Myocyte (in vitro differentiated cells): ENCODE measurements around the gene PLAU. TPM values are rescaled to one million over a fixed set of nuclear protein-coding genes. Genes with fewer than 3 reads are reported as not detected.

ENCODE experiments used
- DNase-seq: peaks from one replicate; pipeline ENCODE4 v3.0.0-alpha.2; 2012; ENCODE audit warnings: low read depth
- polyA plus RNA-seq: library from polyadenylated mRNA; unstranded; fragments of >200 nt; gene quantifications from one replicate; pipeline ENCODE4 v1.2.1, GENCODE V29; 2012; ENCODE audit warnings: missing spikeins
- total RNA-seq: library from RNA; depleted of rRNA; stranded (reverse); fragments of >200 nt; gene quantifications from 2 replicates; pipeline ENCODE4 v1.2.3, GENCODE V29; 2014

Gene PLAU
- total RNA-seq = 154 and 166 TPM in 2 replicates
- 336 TPM for polyA plus RNA-seq

DNA sequence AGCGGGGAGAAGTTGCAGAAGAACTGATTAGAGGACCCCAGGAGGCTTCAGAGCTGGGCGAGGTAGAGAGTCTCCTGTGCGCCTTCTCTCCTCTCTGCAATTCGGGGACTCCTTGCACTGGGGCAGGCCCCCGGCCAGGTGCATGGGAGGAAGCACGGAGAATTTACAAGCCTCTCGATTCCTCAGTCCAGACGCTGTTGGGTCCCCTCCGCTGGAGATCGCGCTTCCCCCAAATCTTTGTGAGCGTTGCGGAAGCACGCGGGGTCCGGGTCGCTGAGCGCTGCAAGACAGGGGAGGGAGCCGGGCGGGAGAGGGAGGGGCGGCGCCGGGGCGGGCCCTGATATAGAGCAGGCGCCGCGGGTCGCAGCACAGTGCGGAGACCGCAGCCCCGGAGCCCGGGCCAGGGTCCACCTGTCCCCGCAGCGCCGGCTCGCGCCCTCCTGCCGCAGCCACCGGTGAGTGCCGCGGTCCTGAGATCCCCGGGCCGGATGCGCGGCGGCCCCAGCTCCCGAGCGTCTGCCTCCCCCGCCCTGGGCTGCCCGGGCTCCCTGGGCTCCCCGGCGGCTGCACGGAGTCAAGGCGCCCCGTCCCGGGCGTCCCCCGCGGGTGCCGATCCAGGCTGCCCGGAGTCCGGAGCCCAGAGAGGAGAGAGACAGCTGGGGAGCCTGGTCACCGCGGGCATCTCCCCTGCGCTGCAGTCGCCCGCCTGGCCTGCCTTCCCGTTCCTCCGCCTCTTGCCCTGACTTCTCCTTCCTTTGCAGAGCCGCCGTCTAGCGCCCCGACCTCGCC is at the start of gene PLAU:
Gene PLAU, plus strand, starts transcription at position 369 of the 789 bp plus-strand sequence. CDS start 424 bp downstream, outside the sequence.
- DNase-seq = peak; percentile 75

DNA sequence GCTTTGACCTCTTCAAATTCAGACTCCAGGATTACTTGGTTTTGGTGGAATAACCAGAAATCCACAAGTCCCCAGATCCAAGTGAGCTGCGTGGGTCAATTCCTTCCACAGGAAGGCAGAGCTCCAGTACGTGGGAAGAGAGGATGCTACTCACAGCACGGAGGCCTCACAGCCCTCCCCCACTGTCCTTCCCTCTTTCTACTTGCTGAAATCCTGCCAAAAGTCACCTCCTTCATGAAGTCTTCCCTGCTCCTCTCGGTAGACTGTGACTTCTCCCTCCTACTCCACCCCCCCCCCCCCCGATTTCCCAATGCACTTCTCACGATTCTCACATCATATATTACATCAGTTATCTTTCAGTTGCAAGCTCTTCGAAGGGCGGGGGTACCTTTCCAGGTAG is 48.9 kb upstream of the PLAU start:
- no peak for DNase-seq

DNA sequence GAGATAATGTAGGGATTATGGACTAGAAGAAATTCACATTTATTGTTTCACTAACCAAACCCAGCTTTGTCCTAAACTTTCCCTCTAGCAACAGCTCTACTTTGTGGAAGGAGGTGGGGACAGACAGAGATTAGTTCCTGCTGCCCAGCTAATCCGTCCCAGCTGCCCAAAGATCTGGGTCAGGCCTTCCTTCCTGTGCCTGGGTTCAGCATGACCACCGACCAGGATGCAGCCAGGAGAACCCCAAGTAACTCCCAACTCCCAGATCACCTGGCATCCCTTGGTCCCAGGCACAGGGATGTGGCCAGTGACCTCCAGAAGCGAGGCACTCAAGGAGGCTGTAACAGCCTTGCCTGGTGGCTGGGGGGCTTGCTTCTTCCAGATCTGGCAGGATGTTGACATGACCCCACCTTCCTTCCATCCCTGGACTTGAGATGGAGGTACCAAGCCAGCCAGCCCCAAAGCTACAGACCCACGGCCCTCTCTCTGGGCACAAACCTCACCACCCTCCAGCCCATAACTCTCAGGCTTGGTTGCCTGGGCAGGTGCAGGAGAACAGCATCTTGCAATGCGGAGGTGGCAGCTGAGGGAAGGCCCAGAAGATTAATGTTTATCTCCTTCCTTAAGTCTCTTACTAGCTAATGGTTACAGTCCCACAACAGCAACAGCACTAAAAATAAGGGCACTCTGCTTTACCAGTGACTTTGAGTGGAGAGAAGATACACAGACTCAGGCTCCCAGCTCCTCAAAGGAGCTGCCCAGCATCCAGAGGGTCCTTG is 47.7 kb upstream of the PLAU start:
- DNase-seq = no peak

DNA sequence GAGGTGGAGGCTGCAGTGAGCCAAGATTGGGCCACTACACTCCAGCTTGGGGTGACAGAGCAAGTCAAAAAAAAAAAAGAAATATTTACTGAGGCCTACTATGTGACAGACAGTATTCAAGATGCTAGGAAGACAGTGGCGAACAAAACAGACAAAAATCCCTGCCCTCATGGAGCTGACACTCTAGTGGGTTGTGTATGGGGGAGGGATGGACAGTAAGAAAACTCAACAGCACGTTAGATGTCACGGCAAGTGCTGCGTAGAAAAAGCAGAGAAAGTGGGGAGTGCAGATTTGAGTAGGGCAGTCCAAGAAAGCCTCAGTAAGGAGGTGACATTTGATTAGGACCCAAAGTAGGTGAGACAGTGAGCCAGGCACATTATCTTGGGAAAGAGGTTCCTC is 46.7 kb upstream of the PLAU start:
- DNase-seq = no peak

DNA sequence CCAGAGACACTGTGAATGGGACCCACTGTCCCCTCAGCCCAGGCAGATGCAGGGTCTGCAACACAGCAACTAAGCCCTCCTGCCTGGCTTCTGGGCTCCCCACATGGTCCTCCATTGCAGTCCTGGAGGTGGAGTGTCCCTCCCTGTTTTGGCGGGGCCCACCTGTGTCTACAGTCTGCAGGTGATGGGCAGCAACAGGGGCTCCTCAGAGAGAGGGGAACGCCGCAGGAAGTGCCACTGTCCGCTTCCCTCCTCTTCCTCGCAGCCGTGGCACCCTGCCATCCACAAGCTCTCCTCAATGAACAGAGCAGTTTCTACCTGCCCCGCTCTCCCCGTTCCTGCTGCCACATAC is 45.8 kb upstream of the PLAU start:
- DNase-seq = no peak

DNA sequence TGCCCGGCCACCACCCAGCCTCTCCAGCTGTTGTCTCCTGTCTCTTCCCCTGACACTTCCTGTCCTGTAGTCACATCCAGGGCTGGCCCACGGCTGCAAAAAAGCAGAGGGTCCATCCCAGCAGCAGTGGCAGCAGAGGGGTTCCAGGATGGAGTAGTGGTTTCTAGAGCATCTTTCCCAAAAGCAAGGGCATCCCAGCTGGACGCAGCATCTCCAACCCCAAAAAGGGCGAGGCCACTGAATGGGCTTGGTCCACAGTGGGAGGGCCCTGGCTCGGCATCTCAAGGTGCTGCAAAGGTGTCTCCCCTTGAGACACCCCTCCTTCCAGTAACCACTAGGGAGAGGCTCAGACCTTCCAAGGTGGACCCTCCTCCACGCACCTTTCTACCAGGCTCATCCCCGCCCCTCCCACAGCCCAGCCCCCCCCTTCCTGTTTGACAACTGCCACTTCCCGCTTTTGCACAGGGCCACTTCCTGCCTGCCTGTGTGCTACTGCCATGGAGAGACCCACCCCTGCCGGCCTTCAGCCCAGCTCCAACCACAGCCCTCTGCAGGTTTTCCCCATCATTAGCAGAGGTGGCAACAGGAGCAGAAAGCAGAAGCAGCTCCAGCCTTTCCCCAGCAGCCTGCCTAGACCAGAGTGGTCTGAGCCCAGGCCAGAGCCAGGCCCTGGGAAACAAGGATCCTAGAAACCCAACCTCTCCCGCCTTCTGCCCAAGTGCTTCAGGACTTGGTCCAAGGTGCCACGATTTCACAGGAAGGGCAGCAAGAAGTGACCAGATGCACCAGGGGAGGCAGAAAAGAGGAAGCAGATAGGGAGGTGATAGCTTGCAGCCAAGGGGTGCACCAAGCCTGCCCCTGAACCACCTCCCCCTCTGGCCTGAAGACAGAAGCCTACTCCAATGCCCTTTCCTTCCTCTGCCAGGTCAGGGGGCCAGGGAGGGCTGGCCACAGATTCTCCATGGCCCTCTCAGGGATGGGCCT is 45.2 kb upstream of the PLAU start:
- no peak for DNase-seq

DNA sequence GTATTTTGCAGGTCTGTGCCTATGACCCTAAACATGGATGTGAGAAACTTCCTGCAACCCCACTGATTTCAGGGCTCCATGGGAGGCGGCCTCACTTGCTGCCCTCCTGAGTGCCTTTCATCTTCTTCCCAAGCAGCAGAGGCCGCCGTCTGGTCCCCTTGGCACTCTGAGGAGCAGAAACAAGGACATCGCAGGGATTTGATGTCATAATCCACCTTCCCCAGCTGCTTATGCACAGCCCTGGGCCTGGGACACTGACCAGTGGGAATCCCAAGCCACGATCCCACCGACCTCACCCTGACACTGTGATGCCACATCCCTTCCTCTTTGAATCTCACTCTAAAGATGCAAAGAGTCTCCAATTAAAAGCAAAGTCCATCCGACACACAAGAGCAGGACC is 44.3 kb upstream of the PLAU start:
- no peak for DNase-seq

DNA sequence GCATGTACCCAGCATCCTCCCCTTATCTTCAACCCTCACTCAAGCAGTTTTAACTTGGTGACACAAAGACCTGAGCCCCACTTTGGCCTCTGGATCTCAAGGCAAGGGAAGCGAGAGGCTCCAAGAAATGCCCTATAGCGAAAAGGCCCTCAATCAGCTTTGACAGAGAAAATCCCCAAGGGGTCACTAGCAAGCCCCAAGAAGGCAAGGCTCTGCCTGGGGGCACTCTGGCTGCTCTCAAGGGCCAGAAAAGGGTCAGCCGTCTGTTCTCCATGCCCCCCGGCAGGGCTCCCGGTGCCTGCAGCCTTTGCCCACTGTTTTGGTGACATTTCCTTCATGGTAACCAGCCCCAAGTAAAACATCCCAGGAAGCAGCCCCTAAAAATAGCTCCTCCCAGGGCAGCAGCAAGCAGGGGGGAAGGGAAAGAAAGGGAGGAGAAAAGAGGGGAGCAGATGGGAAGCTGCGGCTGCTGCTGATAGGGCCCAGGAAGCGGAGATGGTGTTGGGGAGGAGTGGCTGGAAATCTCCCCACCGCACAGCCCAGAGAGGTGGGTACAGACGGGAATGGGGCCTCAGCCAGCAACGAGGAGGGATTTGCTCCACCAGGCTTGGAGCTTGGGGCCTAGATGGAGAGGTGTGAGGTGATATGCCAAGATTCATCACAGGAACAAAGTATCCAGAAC is 43.7 kb upstream of the PLAU start:
- no peak for DNase-seq

DNA sequence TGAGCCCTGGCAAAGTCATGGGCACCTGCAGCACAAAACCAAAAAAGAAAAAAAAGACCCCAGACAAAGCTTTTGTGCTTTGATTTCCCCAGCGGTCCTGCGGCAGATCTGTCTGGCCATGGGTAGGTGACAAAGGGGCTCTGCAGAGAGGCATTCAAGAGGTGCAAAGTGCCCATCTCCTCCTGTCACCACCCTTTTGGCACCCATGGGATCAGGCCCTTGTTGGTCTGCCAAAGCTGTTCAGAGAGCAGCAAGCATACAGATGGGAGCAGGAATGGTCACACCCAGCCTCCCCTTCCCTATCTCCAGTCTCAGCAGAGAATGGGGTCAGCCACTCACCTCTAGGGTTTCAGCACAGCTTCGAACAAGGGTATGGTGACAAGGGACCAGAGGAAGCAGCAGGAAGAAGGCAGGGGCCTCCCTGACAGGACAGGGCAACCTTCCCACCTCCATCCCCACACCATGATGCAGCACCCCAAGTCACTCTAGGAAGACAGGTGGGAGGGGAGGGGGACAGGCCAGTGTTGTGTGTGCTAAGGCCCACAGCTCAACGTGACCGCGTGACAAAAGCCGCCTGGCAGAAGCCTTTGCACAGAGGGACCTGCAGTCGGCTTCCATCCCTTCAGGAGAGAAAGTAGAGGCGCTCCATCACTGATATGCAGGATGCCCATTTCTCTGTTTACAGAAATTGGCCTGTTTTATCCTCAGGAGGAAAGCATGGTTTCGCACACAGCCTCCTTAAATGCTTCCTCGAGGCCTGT is 42.9 kb upstream of the PLAU start:
- no peak for DNase-seq

DNA sequence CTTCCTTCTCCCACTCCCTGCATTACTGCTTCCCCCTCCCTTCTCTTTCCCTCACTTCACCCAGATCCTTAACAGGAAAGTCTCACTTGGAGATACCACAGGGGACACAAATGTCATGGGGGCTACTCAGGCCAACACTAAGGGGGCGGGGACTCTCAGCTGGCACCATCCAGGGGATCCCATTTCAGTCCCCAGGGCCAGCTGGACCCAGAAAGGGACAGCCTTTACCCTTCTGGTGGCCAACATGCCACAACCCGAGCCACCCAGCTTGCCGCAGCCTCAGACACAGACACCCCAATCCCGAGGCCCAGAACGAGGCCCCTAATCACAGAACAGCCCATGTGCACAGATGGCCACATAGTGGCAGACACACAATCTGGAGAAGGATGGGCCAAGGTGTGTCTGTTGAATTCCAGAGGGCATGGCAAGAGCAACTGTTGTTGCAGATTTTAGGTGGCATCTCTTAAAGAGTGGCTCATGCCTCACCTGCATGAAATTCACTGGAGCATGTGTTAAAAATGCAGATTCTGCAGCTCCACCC is 42.2 kb upstream of the PLAU start:
- no peak for DNase-seq

DNA sequence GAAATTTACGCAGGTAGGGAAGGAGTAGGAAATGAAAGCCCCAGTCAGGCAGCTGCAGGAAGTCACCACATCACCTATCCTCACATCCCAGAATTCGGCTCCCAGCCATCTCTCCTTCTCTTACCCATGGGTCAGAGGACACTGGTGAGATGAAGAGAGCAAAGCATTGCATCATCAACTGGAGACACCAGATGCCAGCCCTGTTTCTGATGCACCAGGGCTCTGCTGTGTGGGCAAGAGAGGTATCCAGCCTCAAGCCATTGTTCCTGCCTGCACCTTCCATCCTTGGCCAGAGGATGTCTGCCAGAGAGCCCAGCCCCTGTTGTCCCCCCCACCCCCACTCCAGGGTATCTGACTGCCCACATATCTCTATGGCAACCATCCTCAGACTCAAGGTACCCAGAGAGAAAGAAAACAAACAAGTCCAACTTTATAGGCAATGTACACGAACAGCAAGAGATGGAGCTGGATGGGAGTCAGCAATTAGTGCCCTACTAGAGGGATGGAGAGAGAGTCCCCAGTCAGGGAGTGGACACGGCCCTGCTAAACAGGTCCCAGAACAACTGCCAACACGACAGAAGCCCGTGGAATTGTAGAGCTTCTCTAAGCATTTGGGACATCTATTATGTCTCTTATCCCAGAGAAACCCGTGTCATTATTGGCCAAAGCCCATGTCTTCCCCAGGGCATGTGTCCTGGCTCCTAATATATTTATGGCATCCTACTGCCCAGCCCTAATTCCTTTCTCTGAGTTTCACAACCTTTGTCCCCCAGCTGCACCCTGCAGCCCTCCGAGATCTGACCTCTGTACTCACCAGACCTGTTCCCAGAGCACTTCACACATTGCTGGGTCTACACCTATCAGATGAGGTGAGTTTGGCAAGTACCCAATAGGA is 39.4 kb upstream of the PLAU start:
- no peak for DNase-seq

DNA sequence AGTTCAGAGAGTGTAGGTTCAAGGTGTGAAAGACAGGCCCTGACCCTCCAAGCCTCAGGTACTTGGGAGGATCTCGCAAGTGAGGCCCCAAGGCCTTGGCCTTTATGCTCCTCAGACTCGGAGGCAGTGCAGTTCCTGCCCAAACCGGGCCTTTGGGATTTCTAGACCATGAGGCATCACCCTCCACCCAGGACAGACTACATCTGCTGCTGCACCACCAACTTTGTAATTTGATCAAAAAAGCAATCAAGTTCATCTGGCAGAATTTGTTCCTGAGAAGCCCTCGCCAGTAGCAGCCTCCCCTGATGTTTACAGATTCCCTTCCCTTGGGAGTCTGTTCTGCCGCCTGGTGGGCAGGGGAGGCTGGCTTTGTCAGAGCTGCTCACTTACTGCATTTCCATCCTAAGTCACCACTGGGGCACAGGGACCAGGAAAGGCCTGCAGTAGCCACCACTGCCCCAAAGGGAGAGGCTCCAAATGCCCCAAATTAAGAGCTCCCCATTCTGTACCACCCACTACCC is 38.7 kb upstream of the PLAU start:
- DNase-seq = no peak

DNA sequence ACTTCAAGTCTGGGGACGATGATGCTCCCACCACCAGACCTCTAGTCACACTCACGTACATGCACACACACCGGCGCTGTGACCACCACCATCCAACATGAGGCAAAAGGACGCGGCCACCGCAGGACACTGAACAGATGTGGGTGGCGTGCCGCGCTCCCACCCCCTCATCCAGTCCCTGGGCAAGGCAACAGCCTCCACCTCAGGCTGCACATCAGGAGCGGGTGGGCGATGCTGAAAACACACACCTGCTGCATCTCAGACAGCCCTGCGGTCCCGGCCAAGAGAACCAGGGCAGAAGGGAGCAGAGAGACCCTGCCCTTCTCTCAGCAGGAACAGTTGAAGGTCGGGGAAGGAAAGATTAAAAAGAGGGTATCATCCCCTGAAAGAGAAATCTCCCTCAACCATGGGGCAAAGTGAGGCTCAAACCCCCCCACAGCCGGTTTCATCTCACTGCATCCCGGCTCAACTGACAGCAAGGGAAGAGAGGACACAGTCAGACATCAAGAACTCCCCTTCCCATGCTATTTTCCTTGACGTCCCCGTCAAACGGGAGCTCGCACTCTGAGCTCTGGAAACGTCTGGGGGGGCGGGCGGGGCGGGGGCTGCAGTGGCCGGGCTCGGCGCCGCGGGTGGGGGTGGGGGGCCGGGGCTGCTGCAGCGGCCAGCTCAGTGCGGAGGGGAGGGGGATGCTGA is 37.6 kb upstream of the PLAU start:
- DNase-seq = no peak

DNA sequence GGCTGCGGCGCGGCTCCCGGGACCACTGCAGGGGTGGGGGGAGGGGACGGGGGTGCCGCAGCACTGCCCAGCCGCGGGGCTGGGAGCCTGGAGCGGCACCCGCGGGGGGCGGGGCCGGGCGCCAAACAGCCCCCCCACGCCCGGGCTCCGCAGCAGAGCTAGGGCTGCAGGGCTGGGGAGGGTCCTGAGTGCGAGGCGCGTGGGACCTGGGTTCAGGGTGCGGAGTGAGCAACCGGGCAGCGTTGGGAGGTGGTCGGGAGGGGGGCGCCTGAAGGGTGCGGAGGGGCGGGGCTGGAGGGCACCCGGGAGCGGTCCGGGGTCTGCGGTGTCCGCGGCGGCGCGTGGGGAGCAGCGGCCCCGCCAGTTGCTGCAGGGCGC is 37.1 kb upstream of the PLAU start:
- no peak for DNase-seq

DNA sequence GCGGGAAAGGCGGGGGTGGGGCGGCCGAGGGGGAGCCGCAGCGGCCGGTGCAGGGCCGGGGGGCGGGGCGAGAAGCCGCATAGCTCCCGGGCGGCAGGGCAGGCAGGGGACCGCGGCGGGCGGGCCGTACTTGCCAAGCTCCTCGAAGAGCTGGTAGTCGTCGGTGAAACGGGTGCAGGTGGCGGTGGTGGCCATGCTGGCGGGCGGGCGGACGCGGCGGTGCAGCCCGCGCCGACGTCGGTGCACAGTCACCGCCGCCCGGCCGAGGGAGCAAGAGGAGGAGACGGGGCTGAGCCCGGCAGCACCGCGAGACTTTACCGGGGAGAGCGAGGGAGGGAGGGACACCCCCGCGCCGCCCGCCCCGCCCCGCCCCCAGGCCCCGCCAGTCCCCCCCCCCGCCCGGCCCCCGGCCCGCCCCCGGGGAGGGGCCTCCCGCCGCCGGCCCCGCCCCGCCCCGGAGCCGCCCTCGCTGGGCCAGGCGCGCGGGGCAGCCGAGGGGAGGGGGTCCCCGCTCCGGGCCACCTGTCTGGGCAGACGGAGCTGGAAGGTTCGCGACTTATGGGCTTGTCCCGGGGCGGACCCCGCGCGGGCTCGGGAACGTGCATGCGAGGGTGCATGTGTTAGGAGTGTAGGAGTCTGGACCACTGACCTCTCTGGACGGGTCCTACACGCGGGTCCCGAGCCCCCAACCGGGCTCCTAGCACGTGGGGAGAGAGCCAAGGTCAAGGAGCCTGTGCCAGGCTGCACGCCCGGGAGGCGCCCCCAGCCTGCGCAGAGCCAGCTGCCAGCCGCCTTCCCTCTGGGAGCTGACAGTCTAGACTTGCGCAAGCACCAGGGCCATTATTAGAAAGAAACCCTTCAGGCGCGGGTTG is 36.4 kb upstream of the PLAU start, which contains the start of gene CAMK2G:
Gene CAMK2G, minus strand, starts transcription at position 289 of the 872 bp plus-strand sequence. Its CDS starts 94 bp downstream, at position 195.
- DNase-seq = peak; percentile 86

DNA sequence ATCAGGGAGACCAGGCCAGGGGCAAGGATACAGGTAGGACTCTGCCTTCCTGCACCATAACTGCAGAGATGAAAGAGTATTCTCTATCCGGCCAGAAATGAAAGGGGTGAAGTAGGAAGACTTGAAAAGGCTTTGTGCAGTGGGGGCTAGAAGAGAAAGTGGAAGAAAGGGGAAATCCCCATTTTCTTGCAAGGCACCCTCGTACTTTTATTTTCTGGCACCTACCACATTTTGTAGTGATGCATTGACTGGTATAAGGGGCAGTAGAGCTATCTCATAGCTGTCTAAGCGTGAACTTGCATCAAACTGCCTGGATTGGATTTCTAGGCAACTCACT is 35.8 kb upstream of the PLAU start:
- no peak for DNase-seq

DNA sequence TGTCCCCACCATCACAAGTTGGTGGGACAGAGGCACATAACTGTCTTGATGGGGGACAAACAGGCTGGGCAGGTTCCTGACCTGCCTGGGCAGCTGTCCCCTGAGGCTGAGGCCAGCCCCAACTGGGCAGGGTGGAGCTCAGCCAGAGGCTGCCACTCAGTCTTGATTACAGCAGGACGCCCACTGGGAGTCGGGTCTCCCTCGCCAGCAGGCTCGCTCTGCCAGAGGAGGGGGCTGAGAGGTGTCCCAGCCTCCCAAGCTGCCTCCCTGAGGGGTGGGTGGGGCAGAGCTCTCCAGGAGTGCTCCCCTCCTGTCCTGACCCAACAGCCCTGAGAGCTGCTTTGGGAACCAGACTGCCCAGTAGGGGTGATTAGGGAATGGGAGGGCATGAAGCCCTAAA is 34.8 kb upstream of the PLAU start:
- DNase-seq = no peak
